Measurements from ENCODE around the gene ATP1B4.
"Not testable (repeated sequence)": the region's sequence is repeated elsewhere in the genome, so short reads cannot be mapped to it uniquely, and the experiment has no call there.

The ATP1B4 gene

GRCh38 chrX:120361764-120362305, at the start of gene ATP1B4:
Gene ATP1B4, plus strand, starts transcription at chrX:120362089. Its CDS starts 80 bp downstream, at chrX:120362169.
- no peak for DNase-seq

GRCh38 chrX:120315776-120316175, 46.1 kb upstream of the ATP1B4 start:
- DNase-seq: no peak

GRCh38 chrX:120316587-120317283, 45.2 kb upstream of the ATP1B4 start:
- DNase-seq: no peak

- DNase-seq: no peak
Observed at GRCh38 chrX:120318411-120318810, 43.5 kb upstream of the ATP1B4 start.

GRCh38 chrX:120321520-120322281, 40.2 kb upstream of the ATP1B4 start:
- no peak for DNase-seq

- DNase-seq: no peak
Observed at GRCh38 chrX:120331116-120331515, 30.8 kb upstream of the ATP1B4 start.

- no peak for DNase-seq
Observed at GRCh38 chrX:120332394-120332793, 29.5 kb upstream of the ATP1B4 start.

- no peak for DNase-seq
Observed at GRCh38 chrX:120334151-120334550, 27.7 kb upstream of the ATP1B4 start.

GRCh38 chrX:120334603-120335002, 27.3 kb upstream of the ATP1B4 start:
- no peak for DNase-seq

GRCh38 chrX:120335289-120335688, 26.6 kb upstream of the ATP1B4 start:
- DNase-seq: no peak

- DNase-seq: no peak
Observed at GRCh38 chrX:120336899-120337298, 25.0 kb upstream of the ATP1B4 start.

GRCh38 chrX:120344566-120344965, 17.3 kb upstream of the ATP1B4 start:
- DNase-seq: not testable (repeated sequence)

- no peak for DNase-seq
Observed at GRCh38 chrX:120350450-120351138, 11.3 kb upstream of the ATP1B4 start.

GRCh38 chrX:120356084-120356483, 5.8 kb upstream of the ATP1B4 start:
- no peak for DNase-seq

- DNase-seq: no peak
Observed at GRCh38 chrX:120357186-120357585, 4.7 kb upstream of the ATP1B4 start.

GRCh38 chrX:120358737-120359456, 3.0 kb upstream of the ATP1B4 start:
- DNase-seq: no peak

- no peak for DNase-seq
Observed at GRCh38 chrX:120365320-120365719, 3.4 kb downstream of the ATP1B4 start.

- no peak for DNase-seq
Observed at GRCh38 chrX:120365968-120366367, 4.1 kb downstream of the ATP1B4 start.

- no peak for DNase-seq
Observed at GRCh38 chrX:120366794-120367193, 4.9 kb downstream of the ATP1B4 start.

GRCh38 chrX:120367402-120368109, 5.7 kb downstream of the ATP1B4 start:
- no peak for DNase-seq

GRCh38 chrX:120372667-120373370, 10.9 kb downstream of the ATP1B4 start:
- no peak for DNase-seq
